ENCODE results near the gene FGF11.

FGF11 gene

DNA sequence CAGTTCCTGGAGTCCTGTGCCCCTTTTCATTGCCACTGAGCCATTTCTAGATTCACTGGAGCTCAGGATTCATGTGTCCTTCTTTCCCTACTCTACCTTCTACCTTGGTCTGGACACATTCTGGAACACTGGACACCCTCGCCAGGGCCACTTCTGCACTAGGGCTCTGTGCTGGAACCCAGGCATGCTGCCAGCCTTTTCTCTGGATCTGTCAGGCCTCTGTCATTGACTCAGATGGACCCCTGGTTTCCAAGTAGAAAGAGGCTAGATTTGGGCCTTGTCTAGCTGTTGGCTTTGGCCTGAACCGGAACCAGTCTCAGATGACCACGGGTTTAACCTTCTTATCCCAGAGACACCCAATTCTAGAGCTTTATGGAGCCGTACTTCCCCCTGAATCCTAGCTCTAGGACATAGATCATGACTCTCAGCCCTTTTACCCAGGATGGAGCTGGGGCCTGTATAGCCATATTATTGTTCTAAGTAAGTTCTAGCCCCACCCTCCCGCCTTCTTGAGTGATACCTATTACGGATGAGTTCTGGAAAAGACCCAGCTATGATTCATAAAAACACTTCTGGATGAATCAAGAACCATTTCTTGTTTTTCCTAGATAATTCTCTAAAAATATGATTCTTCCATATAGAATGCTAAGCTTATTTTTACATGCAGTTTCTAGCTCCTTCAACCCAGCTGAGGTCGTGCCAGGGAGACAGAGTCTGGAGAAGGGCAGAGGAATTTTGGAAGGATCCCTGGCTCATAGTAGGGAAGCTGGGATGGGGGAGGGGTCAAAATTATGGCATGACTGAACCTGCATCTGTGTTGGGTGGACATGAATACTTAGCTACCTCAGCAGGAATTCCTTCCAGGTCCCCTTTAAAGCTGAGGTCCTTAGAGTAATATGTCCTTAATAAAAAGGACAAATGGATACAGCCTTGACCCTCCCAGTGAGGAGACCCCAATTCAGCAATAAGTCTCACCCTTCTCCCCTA is 4.5 kb downstream of the FGF11 start:
- Mint-ChIP-seq H3K9me3 (no peaks in the 10 kb centered on the region), H3K36me3 (ENCODE audit: low read depth) (no peaks in the 10 kb centered on the region), H3K27me3 (peaks cover 95% of the 10 kb centered on the region), H3K27ac (no peak overlapping the region), H3K4me1 (ENCODE audit: low read depth) (peaks cover 31% of the 10 kb centered on the region), H3K4me3 (no peak overlapping the region)
- intact Hi-C loops (cut with micrococcal nuclease), result no loop called here

DNA sequence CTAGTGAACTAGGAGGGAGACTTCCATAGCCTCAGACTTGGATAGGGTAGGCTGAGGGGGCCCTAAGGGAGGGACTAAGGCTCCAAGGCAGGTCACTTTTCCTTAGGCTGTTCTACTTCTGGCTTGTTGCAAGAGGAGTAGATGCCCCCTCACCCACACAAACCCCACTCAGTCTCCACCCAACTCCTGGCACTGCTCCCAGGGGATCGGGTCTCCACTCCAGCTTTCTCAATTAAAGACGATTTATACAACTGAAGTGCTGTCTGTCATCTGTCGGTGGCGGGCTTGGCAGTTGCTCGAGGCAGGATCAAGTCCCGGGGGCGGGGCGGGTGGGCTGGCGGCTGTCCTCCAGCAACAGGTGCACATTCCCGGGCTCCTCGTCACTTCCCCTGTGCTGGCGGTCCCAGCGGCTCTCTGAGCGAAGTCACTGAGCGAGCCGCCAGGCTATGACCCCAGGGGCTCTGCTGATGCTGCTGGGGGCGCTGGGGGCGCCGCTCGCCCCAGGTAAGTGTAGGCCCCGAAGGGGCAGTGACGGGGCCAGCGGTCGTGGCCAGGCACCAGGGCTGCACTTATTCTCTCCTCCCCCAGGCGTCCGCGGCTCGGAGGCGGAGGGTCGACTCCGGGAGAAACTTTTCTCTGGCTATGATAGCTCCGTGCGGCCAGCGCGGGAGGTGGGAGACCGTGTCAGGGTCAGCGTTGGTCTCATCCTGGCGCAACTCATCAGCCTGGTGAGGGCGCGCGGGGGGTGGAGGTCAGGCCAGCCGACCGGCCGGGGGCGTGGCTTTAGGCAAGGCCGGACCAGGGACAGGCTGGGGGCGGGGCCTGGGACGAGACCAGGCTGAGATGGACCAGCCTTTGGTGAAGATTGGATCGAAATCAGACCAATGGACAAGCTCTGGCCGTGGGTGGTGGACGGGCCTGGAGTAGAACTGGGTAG is 5.6 kb downstream of the FGF11 start, which contains the start of gene CHRNB1:
CHRNB1 (plus strand) TSS at position 380 of the 937 bp plus-strand sequence; CDS start at position 447, 67 bp downstream.
- no peaks in the 10 kb centered on the region for H3K9me3 Mint-ChIP-seq
- H3K27ac Mint-ChIP-seq, result peak within 1 kb of the TSS; percentile 20
- peaks cover 23% of the 10 kb centered on the region for H3K4me1 Mint-ChIP-seq (ENCODE audit: low read depth)
- intact Hi-C loops (cut with micrococcal nuclease), result no loop called here
- H3K4me3 Mint-ChIP-seq, result peak within 1 kb of the TSS; percentile 79
- no peaks in the 10 kb centered on the region for H3K36me3 Mint-ChIP-seq (ENCODE audit: low read depth)
- H3K27me3 Mint-ChIP-seq, result peaks cover 93% of the 10 kb centered on the region

DNA sequence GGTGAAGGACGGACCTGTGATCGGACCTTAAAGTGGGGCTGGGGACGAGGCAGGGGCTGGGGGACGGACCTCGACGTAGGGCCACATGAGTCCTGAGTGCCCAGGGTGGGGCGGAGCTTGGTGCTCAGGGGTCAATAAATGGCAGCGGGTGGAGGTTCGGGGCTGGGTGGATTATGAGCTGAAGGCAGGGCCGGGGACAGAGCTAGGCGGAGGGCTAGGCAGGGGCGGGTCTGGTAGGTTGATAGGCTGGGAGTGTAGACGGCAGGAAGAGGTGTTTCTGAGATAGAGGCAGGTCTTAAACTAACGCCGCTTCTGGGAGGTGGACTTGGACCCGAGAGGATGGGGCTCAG is 6.3 kb downstream of the FGF11 start:
- peak overlapping the region; percentile 20 for H3K27ac Mint-ChIP-seq
- H3K27me3 Mint-ChIP-seq, result peaks cover 86% of the 10 kb centered on the region
- peaks cover 17% of the 10 kb centered on the region for H3K4me1 Mint-ChIP-seq (ENCODE audit: low read depth)
- no peaks in the 10 kb centered on the region for H3K36me3 Mint-ChIP-seq (ENCODE audit: low read depth)
- H3K9me3 Mint-ChIP-seq, result no peaks in the 10 kb centered on the region
- intact Hi-C loops (cut with micrococcal nuclease), result no loop called here
- peak overlapping the region; percentile 79 for H3K4me3 Mint-ChIP-seq

DNA sequence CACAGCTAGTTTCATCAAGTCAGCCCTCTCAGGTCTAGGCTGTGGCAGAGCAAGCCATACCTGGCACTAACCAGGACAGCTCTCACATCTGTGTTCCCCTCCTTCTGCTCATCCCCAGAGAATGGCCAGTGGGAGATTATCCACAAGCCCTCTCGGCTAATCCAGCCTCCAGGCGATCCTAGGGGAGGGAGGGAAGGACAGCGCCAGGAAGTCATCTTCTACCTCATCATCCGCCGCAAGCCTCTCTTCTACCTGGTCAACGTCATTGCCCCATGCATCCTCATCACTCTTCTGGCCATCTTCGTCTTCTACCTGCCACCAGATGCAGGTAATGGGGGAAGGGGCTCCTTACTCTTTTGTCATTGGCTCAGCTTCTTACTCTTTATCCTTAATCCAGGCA is 9.1 kb downstream of the FGF11 start:
- Mint-ChIP-seq H3K27me3 (peaks cover 60% of the 10 kb centered on the region), H3K4me3 (no peak overlapping the region), H3K36me3 (ENCODE audit: low read depth) (no peaks in the 10 kb centered on the region), H3K27ac (no peak overlapping the region), H3K9me3 (no peaks in the 10 kb centered on the region), H3K4me1 (ENCODE audit: low read depth) (peaks cover 13% of the 10 kb centered on the region)
- intact Hi-C loops (cut with micrococcal nuclease), result no loop called here

DNA sequence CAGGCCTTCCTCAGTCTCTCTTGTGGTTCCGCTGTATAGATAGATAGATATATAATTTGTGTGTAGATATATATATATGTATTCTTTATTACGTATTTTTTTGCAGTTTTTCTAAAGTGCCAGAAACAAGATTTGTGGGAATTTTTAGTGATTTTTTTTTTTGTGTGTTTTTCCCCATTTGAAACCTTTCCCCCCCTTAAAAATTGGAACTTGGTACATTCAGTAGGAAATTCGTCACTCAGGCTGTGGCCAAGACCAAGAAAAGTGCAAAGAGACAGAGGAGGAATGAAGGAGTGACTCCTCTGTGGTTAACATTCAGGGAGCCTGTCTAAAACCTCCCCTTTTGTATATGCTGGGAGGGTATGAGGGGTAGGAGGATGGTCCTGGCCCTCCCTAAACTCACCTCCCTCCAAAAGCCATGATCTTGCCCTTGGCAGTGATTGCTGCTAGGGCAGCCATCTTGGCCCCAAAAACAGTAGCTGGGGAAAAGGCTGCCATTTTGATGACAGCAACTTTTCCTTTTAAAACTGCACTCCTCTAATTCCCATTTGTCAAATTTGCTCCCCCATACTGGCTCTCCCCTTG is 20.7 kb downstream of the FGF11 start:
- Mint-ChIP-seq H3K4me1 (ENCODE audit: low read depth) (peaks cover 13% of the 10 kb centered on the region), H3K27me3 (no peaks in the 10 kb centered on the region), H3K9me3 (no peaks in the 10 kb centered on the region), H3K36me3 (ENCODE audit: low read depth) (peaks cover 51% of the 10 kb centered on the region), H3K4me3 (no peak overlapping the region), H3K27ac (no peak overlapping the region)
- intact Hi-C loops (cut with micrococcal nuclease), result no loop called here

DNA sequence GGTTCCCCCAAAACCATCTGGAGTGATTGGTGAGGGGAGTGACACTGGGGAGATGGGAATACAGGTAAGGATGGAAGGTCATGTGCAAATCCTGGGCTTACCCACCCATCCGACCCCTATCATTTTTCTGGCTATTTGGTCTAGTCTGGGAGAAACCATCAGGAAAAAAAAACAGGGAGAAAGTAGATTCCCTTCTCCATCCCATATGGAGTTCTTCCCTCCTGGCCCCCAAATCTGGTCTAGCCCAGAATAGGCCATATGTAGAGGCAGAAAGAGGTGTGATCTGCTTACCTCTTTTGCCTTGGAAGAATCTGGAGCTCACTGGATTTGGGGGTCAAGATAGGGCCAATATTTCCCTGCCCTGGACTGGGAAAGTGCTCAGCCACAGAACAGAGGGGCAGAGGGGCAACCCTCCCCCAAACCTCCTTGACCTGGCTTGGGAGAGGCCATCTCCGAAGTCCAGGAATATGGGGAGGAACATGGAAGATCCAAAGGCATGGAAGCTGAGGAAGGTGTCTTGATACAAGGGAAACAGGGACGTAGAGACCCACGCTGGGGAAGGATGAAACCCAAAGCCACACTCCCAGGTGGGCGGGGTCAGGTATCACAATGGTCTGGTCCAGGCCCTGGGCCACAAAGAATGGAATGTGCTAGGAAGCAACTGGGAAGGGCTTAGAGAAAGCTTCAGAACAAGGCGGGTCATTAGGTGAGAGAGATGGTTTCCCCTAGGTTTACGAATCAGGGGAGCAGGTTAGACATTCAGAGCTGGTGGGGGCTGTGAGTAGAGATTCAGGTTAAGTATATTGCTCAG is 21.7 kb downstream of the FGF11 start:
- no peaks in the 10 kb centered on the region for H3K27me3 Mint-ChIP-seq
- H3K9me3 Mint-ChIP-seq, result no peaks in the 10 kb centered on the region
- intact Hi-C loops (cut with micrococcal nuclease), result no loop called here
- peaks cover 52% of the 10 kb centered on the region for H3K36me3 Mint-ChIP-seq (ENCODE audit: low read depth)
- H3K4me3 Mint-ChIP-seq, result no peak overlapping the region
- H3K4me1 Mint-ChIP-seq (ENCODE audit: low read depth), result peaks cover 20% of the 10 kb centered on the region
- peak overlapping the region; percentile 5 for H3K27ac Mint-ChIP-seq

DNA sequence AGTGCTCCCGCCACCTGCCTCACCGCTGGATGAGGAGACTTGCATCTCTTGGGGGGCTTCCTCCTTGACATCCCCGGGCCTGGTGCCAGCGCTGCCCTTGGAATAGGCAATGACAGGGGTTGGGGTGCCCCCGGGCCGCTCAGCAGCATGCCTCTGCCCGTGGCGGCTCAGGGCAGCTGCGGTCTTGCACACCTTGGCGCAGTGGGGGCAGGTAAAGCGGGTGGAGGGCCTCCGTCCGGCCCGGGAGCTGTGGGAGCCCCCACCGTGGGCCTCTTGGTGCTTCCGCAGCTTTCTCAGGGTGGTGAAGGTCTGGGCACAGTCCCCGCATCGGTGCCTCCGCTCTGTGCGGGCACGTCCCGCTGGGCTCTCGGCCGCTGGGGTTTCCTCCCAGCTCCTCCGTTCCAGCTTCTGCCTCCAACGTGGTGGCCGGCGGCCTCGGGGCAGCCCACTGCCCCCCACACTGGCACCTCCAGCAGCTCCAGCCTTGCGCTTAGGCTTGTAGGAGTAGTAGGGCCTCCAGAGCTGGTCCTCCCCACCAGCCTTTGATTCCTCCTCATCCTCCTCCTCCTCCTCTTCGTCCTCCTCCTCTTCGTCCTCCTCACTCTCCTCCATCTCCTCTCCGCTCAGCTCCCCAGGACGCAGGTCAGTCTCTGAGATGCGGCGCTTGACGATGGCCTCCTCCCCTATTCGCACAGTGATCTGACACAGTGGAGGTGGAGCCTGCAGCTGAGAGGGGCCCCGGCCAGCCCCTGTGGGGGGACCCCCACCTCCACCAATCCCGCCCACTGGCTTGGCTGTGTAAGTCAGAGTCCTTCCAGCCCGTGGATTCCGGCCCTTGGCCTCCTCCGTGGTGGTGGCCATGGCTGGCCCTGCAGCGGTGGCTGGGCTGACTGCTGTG is 23.4 kb downstream of the FGF11 start:
- no peaks in the 10 kb centered on the region for H3K9me3 Mint-ChIP-seq
- H3K4me1 Mint-ChIP-seq (ENCODE audit: low read depth), result peaks cover 28% of the 10 kb centered on the region
- no peak overlapping the region for H3K27ac Mint-ChIP-seq
- H3K4me3 Mint-ChIP-seq, result no peak overlapping the region
- intact Hi-C loops (cut with micrococcal nuclease), result no loop called here
- H3K36me3 Mint-ChIP-seq (ENCODE audit: low read depth), result peaks cover 65% of the 10 kb centered on the region
- no peaks in the 10 kb centered on the region for H3K27me3 Mint-ChIP-seq

DNA sequence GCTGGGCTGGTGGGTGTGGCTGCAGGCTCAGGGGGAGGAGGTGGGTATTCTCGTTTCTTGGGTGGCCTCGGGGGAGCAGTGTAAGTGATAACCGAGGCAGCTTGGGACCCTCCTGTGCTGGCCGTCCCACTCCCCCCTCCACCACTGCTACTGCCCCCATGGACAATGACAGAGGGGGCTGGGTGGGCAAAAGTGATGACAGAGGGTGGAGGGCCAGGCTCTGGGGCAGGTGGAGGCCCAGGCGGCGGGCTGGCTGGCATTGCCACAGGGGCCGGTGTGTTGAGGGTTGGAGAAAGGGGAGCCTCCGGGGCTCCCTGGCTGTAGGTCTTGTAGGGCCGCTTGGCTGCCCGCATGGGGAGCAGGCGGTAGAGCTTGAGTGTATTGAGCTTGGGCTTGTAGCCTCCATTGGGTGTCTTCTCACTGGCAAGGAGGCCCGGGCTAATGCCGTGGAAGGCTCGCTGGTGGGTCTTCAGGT is 24.1 kb downstream of the FGF11 start:
- Mint-ChIP-seq H3K9me3 (no peaks in the 10 kb centered on the region), H3K27ac (no peak overlapping the region), H3K27me3 (no peaks in the 10 kb centered on the region), H3K36me3 (ENCODE audit: low read depth) (peaks cover 72% of the 10 kb centered on the region), H3K4me1 (ENCODE audit: low read depth) (peaks cover 35% of the 10 kb centered on the region), H3K4me3 (no peak overlapping the region)
- intact Hi-C loops (cut with micrococcal nuclease), result no loop called here

DNA sequence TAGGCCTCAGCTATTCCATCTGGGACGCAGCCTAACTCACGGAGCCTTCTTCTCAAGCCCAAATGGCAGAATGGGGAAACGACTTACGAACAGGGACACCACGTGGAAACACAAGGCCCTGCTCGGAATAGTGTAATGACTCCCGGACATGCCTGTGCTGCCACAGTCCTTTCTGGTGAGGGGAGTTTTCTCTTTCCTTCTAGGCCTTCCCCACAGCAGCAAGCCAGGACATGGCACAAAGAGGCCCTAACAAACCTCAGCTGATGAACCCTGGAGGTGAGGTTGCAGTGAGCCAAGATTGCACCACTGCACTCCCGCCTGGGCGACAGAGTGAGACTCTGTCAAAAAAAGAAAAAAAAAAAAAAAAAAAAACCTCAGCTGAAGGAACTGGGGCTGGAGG is 24.8 kb downstream of the FGF11 start:
- intact Hi-C loops (cut with micrococcal nuclease), result no loop called here
- Mint-ChIP-seq H3K4me3 (no peak overlapping the region), H3K4me1 (ENCODE audit: low read depth) (peaks cover 40% of the 10 kb centered on the region), H3K27ac (no peak overlapping the region), H3K36me3 (ENCODE audit: low read depth) (peaks cover 78% of the 10 kb centered on the region), H3K27me3 (no peaks in the 10 kb centered on the region), H3K9me3 (no peaks in the 10 kb centered on the region)

DNA sequence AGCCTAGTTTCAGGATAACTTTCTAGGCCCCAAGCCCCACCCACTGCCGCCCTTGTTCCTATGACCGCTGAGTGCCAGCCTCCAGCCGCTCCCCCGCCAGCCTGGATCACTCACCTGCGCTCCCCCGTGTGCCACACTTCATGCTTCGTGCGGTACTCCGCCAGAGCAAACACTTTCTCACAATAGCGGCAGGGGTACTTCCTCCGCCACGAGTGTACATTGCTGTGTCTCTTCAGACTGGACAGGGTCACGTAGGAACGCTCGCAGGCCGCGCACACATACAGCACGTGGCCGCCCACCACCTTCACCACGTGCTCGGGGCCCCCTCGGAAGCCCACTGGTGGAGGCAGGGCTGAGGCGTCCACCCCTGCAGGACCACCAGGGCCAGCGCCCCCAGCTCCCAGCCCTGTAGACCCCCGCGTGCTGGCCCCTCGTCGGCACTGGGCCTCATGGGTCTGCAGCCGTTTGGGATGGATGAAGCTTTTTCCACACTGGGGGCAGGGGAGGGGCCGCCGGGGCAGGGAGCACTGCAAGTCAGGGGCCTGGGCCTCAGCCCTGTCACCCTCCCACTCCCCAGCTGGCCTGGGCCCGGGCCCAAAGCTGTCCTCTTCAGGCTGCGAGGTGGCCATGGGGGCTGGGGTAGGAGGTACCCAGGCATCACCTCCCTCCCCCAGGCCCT is 26.4 kb downstream of the FGF11 start:
- no peak overlapping the region for H3K4me3 Mint-ChIP-seq
- no peaks in the 10 kb centered on the region for H3K9me3 Mint-ChIP-seq
- H3K27me3 Mint-ChIP-seq, result no peaks in the 10 kb centered on the region
- intact Hi-C loops (cut with micrococcal nuclease), result no loop called here
- peaks cover 78% of the 10 kb centered on the region for H3K36me3 Mint-ChIP-seq (ENCODE audit: low read depth)
- H3K27ac Mint-ChIP-seq, result peak overlapping the region; percentile 87
- H3K4me1 Mint-ChIP-seq (ENCODE audit: low read depth), result peaks cover 40% of the 10 kb centered on the region

DNA sequence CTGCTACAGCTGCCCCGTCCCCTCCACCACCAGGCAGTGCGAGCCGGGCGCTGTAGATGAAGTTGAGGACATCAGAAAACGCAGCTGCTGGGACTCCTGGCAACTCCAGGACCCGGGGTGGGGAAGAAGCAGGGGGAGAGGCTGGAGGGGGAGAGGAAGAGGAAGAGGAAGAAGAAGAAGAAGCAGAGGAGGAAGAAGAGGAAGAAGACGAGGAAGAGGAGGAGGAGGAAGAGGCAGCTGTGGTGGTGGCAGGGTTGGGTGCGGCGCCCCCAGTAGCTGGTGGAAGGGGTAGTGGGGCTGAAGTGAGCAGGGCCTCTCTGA is 27.0 kb downstream of the FGF11 start:
- peaks cover 73% of the 10 kb centered on the region for H3K36me3 Mint-ChIP-seq (ENCODE audit: low read depth)
- H3K4me3 Mint-ChIP-seq, result peak overlapping the region; percentile 35
- H3K27ac Mint-ChIP-seq, result peak overlapping the region; percentile 87

More for the DNA sequence above, 27.0 kb downstream of the FGF11 start:
- Mint-ChIP-seq H3K4me1 (ENCODE audit: low read depth) (peaks cover 35% of the 10 kb centered on the region), H3K27me3 (no peaks in the 10 kb centered on the region), H3K9me3 (no peaks in the 10 kb centered on the region)
- intact Hi-C loops (cut with micrococcal nuclease), result no loop called here
